Activated CD4-positive, CD25-positive, alpha-beta regulatory T cell (primary cell): ENCODE data around the gene RNASE12.
"Not testable (repeated sequence)": the region's sequence is repeated elsewhere in the genome, so short reads cannot be mapped to it uniquely, and the experiment has no call there.

Source experiments
- DNase-seq, 4 experiments: peaks; one replicate each; lab custom pipeline; 2025; lab: John Stamatoyannopoulos, UW

Gene RNASE12

GRCh38 chr14:20583142-20583541 is 8.0 kb downstream of the RNASE12 start:
- no peak for DNase-seq

DNA sequence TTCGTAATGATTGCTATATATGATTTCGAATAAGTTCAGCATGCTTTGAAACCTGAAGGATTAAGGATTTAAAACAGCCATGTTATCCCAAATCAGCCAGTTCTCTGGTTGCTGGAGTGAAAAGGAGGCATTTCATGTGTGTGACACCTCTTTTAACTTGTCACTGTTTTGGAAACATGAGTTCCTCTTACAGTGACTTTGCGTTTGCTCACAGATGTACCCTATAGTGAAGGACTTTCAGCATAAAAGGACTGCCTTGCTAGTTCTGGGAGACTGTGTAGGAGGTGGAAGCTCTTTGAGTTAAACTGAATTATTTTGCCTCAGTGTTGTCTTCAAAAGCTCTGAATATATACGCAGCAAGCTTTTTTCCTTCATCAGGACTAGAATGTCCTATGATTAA is 10.9 kb downstream of the RNASE12 start:
- no peak for DNase-seq

DNA sequence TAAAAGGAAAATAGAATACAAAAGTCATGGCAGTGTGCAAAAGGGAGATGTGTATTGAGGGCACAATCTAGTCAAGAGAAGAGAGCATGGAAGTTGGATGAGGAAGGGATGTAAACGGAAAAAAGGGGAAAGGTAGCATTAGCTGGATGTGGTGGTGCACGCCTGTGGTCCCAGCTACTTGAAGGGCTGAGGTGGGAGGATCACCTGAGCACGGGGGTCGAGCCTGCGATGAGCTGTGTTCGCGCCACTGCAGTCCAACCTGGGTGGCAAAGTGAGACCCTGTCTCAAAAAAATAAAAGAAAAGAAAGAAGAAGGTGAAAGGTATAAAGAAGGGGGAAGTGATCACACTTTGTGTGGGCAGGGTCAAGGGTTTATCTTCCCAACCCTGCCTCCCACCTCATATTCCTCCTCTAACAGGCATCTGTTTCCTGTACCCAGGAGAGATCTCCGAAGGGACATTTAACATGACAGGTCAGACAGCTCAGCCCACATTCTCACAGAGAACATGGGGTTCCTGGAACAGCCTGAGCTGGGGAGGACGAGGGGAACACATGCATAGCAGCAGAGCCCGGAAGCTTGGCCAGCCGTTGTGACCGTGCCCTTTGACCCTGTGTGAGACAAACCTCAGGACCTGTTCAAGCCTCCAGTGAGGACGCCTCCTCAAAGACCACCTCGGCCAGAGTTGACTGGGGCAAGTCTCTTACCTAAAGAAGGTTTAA is 12.2 kb downstream of the RNASE12 start:
- no peak for DNase-seq

- DNase-seq: no peak
These were observed 12.9 kb downstream of the RNASE12 start for GRCh38 chr14:20578325-20578724.

DNA sequence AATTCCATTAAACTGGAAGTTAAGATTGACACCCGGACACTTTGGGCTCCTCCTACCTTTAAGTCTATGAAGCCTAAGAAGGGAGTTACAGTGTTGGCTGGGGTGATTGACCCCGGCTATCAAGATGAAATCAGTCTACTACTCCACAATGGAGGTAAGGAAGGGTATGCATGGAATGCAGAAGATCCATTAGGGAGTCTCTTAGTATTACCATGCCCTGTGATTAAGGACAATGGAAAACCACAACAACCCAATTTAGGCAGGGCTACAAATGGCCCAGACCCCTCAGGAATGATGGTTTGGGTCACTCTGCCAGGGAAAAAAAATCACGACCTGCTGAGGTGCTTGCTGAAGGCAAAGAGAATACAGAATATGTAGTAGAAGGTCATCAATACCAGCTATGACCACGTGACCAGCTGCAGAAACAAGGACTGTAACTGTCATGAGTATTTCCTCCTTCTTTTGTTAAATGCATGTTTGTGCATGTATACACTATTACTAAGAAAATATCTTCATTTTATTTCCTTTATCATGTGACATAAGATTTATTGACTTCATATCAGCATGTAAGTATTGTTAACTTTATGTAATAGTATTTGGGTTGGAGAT is 18.7 kb downstream of the RNASE12 start:
- DNase-seq: not testable (repeated sequence)

DNA sequence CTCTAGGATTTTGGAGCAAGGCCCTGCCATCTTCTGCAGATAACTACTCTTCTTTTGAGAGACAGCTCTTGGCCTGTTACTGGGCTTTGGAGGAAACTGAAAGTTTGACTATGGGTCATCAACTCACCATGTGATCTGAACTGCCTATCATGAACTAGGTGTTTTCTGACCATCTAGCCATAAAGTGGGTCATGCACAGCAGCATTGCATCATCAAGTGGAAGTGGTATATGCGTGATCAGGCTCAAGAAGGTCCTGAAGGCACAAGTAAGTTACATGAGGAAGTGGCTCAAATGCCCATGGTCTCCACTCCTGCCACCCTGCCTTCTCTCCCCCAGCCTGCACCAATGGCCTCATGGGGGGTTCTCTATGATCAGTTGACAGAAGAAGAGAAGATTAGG is 20.5 kb downstream of the RNASE12 start:
- DNase-seq: not testable (repeated sequence)

DNA sequence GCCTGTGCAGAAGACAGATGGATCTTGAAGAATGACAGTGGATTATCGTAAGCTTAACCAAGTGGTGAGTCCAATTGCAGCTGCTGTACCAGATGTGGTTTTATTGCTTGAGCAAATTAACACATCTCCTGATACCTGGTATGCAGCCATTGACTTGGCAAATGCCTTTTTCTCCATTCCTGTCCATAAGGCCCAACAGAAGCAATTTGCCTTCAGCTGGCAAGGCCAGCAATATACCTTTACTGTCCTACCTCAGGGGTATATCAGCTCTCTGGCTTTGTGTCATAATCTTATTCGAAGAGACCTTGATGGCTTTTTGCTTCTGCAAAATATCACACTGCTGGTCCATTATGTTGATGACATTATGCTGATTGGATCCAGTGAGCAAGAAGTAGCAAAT is 21.3 kb downstream of the RNASE12 start:
- not testable (repeated sequence) for DNase-seq

DNA sequence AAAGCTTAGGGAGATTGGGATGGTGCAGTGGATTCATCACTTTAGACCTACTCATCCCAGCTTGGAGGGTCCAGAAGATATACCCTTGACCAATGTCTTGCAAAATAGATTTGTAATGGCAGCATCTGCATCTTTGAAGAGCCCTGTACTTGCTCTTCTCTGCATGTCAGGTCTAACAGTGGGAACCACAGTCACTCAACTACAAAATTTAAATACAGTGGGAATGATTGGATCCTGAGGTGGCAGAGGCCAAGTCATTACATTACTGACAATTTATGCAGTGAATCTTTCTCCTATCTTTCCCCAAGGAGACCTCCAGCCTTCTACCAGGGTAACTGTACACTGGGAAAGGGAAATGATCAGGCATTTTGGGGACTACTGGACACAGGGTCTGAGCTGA is 22.1 kb downstream of the RNASE12 start:
- no peak for DNase-seq

- DNase-seq: no peak
These were observed 22.8 kb downstream of the RNASE12 start for GRCh38 chr14:20568393-20568792.

DNA sequence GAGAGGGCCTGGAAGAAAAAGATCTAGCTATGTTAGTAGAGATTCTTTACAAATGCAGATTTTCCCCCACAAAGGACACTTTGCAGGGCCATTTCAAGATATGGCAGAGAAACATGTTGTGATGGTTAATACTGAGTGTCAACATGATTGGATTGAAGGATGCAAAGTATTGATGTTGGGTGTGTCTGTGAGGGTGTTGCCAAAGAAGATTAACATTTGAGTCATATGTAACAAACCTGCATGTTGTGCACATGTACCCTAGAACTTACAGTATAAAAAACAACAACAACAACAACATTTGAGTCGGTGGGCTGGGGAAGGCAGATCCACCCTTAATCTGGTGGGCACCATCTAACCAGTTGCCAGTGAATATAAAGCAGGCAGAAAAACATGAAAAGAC is 24.0 kb downstream of the RNASE12 start:
- not testable (repeated sequence) for DNase-seq

GRCh38 chr14:20564501-20564997 is 26.6 kb downstream of the RNASE12 start:
- no peak for DNase-seq

DNA sequence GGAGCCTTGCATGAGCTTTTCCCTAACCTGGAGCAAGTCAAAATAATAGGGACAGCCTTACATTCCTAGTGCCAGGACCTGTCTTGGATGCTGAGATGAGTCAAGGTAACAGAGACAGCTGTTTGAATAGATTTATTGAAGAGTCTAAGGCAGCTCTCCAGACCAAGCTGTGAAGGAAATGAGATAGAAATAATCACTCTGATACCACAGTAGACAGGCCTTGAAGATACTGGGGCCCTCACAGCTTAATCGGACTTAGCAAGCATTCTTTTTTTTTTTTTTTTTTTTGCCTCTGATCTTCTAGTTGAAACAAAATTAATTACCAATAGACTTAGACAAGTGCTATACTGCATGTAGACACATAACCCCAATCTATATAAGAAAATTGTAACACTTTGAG is 27.2 kb downstream of the RNASE12 start:
- DNase-seq: no peak

DNA sequence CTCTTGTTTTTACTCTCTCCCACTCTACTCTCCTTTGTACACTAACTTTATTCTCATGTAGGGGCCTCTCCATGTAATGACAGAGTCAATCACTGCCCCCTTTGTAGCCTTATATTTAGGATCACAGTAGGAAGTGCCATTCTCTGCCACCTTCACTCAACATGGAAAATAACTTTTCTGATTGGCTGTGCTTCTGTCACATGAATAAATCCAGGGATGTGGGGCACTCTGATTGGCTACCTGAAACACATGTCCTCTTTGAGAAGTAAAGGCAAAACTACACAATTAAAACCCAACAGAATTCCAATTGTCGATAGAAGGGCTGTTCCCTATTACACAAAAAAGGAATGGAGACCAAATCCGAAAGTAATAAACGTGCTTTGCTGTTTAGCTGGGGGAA is 30.2 kb downstream of the RNASE12 start, which contains the start of gene RNASE9:
Gene RNASE9 (minus strand): TSS at position 87 of the 400 bp plus-strand sequence.
- no peak for DNase-seq

- DNase-seq: no peak
These were observed 31.7 kb downstream of the RNASE12 start for GRCh38 chr14:20559461-20559904.

DNA sequence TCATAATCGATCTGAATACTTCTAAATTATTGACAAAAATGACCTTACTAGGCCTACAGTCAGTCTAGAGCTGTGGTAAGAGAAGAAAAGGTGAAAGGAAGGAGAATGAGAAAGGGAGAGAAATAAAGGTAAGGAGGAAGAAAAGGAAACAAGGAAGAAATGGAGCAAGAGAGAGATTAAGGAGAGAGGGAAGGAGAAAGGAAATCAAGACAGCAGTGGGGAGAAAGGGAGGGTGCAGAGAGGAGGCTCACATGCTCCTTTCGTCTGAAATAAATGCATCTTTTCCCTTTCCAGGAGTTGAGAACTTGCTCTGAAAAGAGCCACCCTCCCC is 34.0 kb downstream of the RNASE12 start:
- DNase-seq: no peak

DNA sequence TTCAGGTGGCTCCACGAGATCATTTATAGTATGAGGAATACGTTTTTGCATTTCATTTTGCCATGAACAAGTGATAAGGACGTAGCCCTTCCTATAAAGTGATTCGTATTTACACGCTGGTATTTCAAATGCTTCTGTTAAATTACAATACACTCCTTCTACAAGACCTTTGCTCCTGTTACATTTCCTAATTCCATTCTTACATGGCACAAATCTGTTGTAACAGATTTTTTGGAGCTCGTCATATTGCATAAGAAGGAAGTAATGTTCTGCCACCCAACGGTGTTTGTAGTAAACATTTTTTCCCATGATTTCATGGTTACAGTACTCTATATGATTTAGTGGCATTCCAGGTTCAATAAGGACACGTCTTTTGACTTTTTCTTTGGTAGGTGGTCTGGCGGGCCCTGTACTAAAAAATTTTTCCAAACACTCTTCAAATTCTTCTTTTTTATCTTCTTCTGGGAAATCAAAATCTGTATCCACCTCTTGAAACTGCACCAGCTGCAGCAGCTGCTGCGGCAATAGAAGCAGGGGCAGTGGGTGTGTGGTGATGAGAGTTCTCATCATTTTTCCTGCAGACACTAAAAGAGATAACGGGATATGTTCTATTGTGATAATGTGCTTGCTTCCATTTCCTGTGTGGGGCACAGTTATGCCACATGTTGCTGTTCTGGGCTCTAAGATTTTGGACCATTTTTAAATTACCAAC is 34.5 kb downstream of the RNASE12 start:
- DNase-seq: no peak

DNA sequence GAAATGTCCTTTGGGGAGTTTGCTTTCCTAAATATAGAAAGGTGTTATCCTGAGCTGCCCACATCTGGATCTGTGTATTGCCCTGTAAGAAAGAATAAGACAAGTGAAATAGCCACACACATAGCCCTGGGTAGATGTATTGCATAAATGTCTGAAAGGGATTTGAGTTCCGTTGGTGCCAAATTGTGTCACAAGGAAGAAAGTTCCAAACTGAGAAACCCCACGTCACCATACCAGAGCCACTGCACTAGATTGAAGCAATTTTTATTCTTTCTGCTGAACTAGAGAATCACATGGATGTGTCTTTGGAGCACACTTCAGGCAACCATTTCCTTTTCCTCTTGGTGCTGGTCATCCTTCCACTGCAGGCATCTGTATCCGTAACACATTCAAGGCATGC is 35.3 kb downstream of the RNASE12 start:
- no peak for DNase-seq

GRCh38 chr14:20553024-20553423 is 38.2 kb downstream of the RNASE12 start:
- no peak for DNase-seq

- no peak for DNase-seq
These were observed 39.6 kb downstream of the RNASE12 start for GRCh38 chr14:20551606-20552005.

GRCh38 chr14:20550926-20551325 is 40.2 kb downstream of the RNASE12 start:
- no peak for DNase-seq

DNA sequence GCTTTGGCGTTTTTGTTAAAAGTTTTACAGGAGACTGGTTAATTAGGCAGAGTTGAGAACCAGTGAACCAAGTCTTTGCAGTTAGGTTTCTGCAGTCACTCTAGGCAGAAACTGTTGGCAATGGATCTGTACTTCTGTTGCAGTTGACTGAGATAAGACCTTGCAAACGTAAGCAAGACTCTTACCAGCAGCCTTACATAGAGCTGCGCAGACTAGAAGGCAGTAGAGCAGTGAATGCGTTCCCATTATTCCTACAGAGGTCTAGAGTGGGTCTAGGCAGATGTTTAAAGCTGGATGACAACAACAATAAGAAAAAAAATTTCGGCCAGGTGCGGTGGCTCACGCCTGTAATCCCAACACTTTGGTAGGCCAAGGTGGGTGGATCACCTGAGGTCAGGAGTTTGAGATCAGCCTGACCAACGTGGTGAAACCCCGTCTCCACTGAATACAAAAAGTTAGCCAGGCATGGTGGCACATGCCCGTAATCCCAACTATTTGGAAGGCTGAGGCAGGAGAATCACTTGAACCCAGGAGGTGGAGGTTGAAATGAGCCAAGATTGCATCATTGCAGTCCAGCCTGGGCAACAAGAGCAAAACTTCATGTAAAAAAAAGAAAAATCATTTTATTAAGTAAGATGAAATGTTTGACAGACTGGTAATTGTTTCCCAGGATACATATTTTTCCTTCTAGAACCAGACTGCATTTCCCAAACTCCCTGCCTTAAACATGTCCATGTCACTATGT is 42.6 kb downstream of the RNASE12 start:
- DNase-seq: no peak

DNA sequence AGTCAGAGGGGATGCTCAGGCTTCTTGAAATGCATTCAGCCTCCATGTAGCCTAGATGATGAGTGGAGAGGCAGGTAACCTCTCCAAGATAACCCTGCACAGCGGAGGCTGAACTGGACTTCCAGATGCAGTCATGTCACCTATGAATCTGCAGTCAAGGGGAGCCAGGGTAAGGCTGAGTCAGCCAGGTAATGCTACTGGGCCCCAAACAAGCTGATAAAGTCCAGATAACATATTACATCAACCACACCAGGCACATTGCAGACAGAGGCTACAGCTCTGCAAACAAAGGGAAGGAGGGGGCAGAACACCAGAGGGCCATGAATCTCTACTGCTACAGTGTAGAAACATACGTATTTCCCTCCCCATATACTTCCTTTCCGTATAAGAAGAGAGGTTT is 44.3 kb downstream of the RNASE12 start:
- no peak for DNase-seq
